Astrocyte of the spinal cord (primary cell): ENCODE data around the gene ADPGK.
A peak's percentile ranks its signal among the peaks of the same experiment; 100 is the strongest.
"Not testable (repeated sequence)": the region's sequence is repeated elsewhere in the genome, so short reads cannot be mapped to it uniquely, and the experiment has no call there.

Experiments used
- DNase-seq: peaks from one replicate; pipeline ENCODE4 v3.0.0; 2011; ENCODE audit warnings: low read depth, low spot score
- H3K4me3 ChIP-seq: 2 replicates; pipeline ENCODE4 v1.5.1; 2011; ENCODE audit warnings: low read depth, mild to moderate bottlenecking, low read length, moderate library complexity
- CTCF ChIP-seq: IDR thresholded peaks from 2 replicates; pipeline ENCODE4 v1.5.1; 2012; ENCODE audit warnings: low read depth, mild to moderate bottlenecking, low read length, inconsistent platforms
- in situ Hi-C: cut with HindIII; loops from 2 replicates; pipeline ENCODE4 v1.10.0; 2017; ENCODE audit warnings: low sequenced_read_pairs

The ADPGK gene

GRCh38 chr15:72728821-72729220, 54.7 kb downstream of the ADPGK start:
- in situ Hi-C loops: no loop called here
- H3K4me3 ChIP-seq: no peak overlapping the region
- TF ChIP-seq CTCF: no peak
- DNase-seq: no peak

GRCh38 chr15:72728249-72728648, 55.3 kb downstream of the ADPGK start:
- in situ Hi-C loops, DNase-seq, H3K4me3 ChIP-seq: not testable (repeated sequence)

GRCh38 chr15:72727154-72727553, 56.4 kb downstream of the ADPGK start:
- no peak overlapping the region for H3K4me3 ChIP-seq
- no peak for DNase-seq
- TF ChIP-seq CTCF: no peak
- in situ Hi-C loops: no loop called here

- H3K4me3 ChIP-seq, DNase-seq, in situ Hi-C loops: not testable (repeated sequence)
Observed at GRCh38 chr15:72725851-72726250, 57.7 kb downstream of the ADPGK start.

- no peak for TF ChIP-seq CTCF
- in situ Hi-C loops: no loop called here
- no peak overlapping the region for H3K4me3 ChIP-seq
- DNase-seq: no peak
Observed at GRCh38 chr15:72725446-72725845, 58.1 kb downstream of the ADPGK start.

GRCh38 chr15:72724028-72724427, 59.5 kb downstream of the ADPGK start:
- no peak for DNase-seq
- no peak for TF ChIP-seq CTCF
- no peak overlapping the region for H3K4me3 ChIP-seq
- in situ Hi-C loops: no loop called here

- peak; percentile 79 for DNase-seq
- peak; percentile 73 for TF ChIP-seq CTCF
- in situ Hi-C loops: no loop called here
- H3K4me3 ChIP-seq: no peak overlapping the region
Observed at GRCh38 chr15:72722071-72722696, 61.4 kb downstream of the ADPGK start.

- H3K4me3 ChIP-seq, in situ Hi-C loops, DNase-seq: not testable (repeated sequence)
Observed at GRCh38 chr15:72708551-72709303, 74.8 kb downstream of the ADPGK start.
